ENCODE results near the gene COL5A2.

The COL5A2 gene

DNA sequence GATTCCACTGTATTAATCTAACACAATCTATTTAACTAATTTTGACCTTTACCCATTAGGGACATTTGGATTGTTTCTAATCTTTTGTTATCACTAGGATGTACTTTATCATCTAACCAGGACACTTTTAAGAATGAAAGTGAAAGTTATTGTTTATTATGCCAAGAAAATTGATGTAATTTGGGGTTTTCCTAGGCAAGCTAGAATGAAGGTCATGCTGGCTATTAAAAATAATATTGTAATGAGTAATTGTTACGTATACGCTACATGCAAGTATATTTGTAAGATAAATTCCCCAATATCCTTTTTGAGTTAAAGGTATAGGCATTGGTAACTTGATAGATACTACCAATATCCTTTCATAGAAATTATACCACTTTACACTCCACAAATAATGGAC is 74.6 kb downstream of the COL5A2 start:
- DNase-seq (ENCODE audit: low read depth in 1 of 2, low spot score in 1 of 2): no peak
- in situ Hi-C loops (cut with HindIII; ENCODE audit: low pct_unique_long_range_greater_than_20kb, low sequenced_read_pairs): no loop called here
- TF ChIP-seq JUND (IDR thresholded peaks at IDR 0.05; ENCODE audit: low read depth): no peak

DNA sequence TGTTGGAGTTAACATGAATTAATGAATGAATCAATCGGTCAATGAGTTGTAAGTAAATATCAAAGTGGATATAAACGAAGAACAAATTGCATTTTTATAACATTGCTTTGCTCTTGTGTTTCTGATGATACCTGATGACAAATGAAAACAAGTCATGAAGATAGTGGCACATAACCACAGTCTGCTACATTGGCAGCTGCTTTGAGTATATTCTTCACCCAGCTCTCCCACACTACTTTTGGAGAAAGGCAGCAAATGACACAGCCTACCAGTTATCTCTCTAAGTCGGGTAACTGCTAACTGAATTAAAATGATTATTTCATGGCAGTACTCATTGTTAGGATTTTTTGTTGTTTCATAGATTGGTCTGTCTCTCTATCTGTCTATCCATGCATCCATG is 76.8 kb downstream of the COL5A2 start:
- in situ Hi-C loops (cut with HindIII; ENCODE audit: low pct_unique_long_range_greater_than_20kb, low sequenced_read_pairs): no loop called here
- no peak for TF ChIP-seq JUND (IDR thresholded peaks at IDR 0.05; ENCODE audit: low read depth)
- DNase-seq (ENCODE audit: low read depth in 1 of 2, low spot score in 1 of 2): no peak

DNA sequence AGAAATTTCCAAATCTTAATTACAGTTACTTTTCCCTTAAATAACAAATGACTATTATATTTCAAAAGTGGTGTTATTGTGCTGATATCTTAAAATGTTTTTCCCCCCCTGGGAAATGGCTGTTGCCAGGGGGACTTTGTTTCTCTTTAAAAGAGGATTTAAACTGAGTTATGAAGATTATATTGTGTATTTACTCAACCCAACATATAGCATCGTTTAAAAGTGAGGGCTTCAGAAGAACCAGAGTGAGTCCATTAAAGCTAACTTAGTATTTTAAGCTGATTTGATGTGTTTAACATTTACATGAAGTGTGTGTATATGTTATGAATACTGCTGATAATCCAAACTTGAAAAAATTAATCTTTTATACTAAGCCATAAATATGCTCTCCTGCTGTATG is 81.6 kb downstream of the COL5A2 start:
- no peak for TF ChIP-seq JUND (IDR thresholded peaks at IDR 0.05; ENCODE audit: low read depth)
- in situ Hi-C loops (cut with HindIII; ENCODE audit: low pct_unique_long_range_greater_than_20kb, low sequenced_read_pairs): no loop called here

DNA sequence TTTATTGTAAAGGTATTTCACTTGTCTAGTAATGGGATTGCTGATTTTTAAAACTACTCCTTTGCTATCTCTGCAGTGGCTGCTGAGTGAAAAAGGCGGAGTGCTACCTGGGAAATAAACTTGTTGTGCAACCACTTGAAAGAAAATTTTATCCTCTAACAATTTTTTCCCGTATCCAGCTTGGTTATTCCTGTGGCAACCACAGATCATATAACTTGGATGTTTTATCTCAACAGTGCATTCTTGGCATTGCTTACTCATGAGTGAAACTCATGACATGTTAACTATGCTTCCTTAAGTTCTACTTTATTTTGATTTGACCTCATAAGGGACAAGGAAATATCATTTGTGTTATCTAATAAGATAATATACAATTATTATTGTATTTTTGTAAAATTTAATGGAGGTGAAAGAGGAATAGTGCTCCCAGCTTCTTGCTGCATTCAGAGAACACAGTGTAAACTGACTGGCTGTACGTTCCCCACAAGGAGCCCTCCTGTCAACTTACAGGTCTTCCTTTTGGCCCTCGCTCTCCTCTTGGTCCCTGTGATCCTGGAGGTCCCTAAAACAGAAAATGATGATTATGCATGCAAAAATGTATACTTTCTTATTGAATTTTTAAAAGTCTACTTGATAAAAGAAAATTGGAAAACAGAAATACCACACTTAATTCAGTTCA is 82.7 kb downstream of the COL5A2 start:
- in situ Hi-C loops (cut with HindIII; ENCODE audit: low pct_unique_long_range_greater_than_20kb, low sequenced_read_pairs): no loop called here
- TF ChIP-seq JUND (IDR thresholded peaks at IDR 0.05; ENCODE audit: low read depth): no peak

More for the DNA sequence above, 81.6 kb downstream of the COL5A2 start:
- no peak for DNase-seq (ENCODE audit: low read depth in 1 of 2, low spot score in 1 of 2)

DNA sequence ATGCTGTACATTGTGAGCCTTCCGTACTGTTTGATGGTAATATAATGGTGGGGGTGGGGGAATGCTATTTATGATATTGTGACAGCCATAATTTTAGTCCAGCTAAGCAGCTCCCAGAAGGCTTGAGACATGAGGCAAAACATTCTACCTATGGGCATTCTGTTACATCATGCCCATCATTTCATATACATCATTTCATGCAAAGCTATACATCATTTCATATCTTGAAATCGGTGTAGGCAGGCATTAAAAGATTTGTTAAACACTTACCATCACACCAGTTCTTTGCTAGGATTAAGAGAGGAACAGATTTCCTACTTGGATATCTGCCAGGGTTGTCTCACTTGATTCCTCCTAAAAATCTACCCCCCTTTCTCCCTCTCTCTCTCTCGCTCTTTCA is 84.5 kb downstream of the COL5A2 start:
- TF ChIP-seq JUND (IDR thresholded peaks at IDR 0.05; ENCODE audit: low read depth): no peak
- DNase-seq (ENCODE audit: low read depth in 1 of 2, low spot score in 1 of 2): no peak
- in situ Hi-C loops (cut with HindIII; ENCODE audit: low pct_unique_long_range_greater_than_20kb, low sequenced_read_pairs): no loop called here

More for the DNA sequence above, 82.7 kb downstream of the COL5A2 start:
- no peak for DNase-seq (ENCODE audit: low read depth in 1 of 2, low spot score in 1 of 2)

DNA sequence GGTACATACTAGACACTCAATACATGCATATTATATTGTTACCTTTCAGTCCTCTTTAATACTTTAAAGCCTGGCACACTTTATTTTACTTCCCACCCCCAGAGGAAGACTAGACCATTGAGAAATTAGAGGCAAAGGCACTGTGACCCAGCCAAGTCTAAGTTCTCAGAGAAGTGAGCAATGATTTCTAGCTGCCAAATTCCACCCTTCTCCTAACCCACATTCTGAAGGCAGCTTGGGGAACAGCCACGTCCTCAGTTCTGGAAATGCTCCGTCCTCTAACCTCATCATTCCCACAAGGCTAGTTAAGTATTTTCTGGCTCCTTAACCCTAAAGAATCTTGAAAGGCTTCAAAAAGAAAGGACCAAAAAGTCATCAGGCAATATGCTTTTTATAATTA is 86.6 kb downstream of the COL5A2 start:
- in situ Hi-C loops (cut with HindIII; ENCODE audit: low pct_unique_long_range_greater_than_20kb, low sequenced_read_pairs): no loop called here
- DNase-seq (ENCODE audit: low read depth in 1 of 2, low spot score in 1 of 2): no peak
- no peak for TF ChIP-seq JUND (IDR thresholded peaks at IDR 0.05; ENCODE audit: low read depth)

DNA sequence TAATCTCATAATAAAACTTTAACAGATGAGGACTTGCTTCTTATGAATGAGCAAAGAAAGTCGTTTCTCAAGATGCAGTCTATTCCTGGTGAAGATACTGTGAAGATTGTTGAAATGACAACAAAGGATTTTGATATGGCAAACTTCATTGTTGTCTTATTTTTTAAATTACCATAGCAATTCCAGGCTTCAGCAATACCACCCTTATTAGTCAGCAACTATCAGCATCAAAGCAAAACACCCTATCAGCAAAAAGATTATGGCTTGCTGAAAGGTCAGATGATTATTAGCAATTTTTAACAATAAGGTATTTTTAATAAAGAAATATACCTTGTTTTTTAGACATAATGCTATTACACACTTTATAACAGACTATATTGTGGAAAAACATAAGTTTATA is 88.3 kb downstream of the COL5A2 start:
- TF ChIP-seq JUND (IDR thresholded peaks at IDR 0.05; ENCODE audit: low read depth): no peak
- in situ Hi-C loops (cut with HindIII; ENCODE audit: low pct_unique_long_range_greater_than_20kb, low sequenced_read_pairs): no loop called here
- no peak for DNase-seq (ENCODE audit: low read depth in 1 of 2, low spot score in 1 of 2)

DNA sequence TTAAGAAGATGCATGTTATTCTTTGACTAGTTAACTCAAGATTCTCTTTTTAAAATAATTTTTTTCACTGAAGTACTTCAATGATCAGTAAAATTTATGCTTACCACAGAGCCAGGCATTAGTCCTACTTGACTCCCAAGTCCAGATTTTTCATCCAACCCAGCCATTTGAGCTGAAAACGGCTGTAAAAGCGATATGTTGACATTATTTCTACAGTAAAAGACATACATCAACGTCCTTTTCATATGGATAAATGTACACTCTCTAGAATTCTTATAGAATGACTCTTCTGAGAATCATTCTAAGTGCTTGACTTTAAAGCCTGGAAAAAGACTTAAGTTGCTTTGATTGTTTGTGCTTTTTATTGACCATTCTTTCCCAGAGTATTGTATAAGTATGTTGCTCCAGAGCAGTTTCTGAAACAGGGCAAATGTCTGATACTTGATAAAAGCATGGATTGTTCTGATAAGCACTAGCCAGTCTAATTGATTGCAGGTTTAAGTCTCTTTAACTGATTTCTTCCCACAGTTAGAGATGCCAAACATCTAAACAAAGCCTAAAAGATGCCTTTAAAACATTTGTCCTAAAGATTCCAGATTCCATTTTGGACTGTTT is 90.9 kb downstream of the COL5A2 start:
- in situ Hi-C loops (cut with HindIII; ENCODE audit: low pct_unique_long_range_greater_than_20kb, low sequenced_read_pairs): no loop called here
- DNase-seq (ENCODE audit: low read depth in 1 of 2, low spot score in 1 of 2): no peak
- no peak for TF ChIP-seq JUND (IDR thresholded peaks at IDR 0.05; ENCODE audit: low read depth)

DNA sequence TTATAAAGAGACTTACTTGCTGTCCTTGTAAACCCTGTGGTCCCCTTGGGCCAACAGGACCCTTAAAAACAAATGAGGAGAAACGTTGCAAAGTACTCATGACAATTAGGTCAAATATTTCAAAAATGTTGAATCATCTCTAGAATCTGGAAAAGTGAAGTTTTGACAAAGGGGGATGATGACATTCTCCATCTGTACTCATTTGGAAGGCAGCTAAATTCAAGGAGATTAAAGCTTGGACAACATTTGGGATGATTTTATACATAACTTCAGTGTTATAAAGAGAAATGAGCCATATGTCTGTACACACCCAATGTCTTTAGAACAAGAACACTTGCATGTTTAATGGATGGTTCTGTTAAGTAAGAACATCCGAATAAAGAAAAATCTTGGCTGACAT is 92.9 kb downstream of the COL5A2 start:
- in situ Hi-C loops (cut with HindIII; ENCODE audit: low pct_unique_long_range_greater_than_20kb, low sequenced_read_pairs): no loop called here
- TF ChIP-seq JUND (IDR thresholded peaks at IDR 0.05; ENCODE audit: low read depth): no peak
- no peak for DNase-seq (ENCODE audit: low read depth in 1 of 2, low spot score in 1 of 2)

DNA sequence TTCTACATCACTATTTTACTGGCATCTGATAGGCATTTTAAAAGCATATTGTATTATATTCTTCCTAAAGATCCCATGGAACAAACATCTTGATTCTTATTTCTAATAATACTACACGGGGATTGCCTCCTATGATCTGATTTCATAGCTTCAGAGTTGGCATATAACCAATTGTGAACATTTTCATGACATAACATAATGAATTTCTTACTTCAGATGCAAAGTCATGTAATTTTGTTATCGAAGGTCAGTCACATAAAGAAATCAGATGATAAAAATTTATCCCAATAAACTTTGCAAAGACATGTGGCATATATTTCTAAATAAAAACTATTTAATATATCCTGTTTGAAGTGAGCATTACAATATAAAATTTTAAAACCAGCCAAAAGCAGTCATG is 93.3 kb downstream of the COL5A2 start:
- TF ChIP-seq JUND (IDR thresholded peaks at IDR 0.05; ENCODE audit: low read depth): no peak
- DNase-seq (ENCODE audit: low read depth in 1 of 2, low spot score in 1 of 2): no peak
- in situ Hi-C loops (cut with HindIII; ENCODE audit: low pct_unique_long_range_greater_than_20kb, low sequenced_read_pairs): no loop called here

DNA sequence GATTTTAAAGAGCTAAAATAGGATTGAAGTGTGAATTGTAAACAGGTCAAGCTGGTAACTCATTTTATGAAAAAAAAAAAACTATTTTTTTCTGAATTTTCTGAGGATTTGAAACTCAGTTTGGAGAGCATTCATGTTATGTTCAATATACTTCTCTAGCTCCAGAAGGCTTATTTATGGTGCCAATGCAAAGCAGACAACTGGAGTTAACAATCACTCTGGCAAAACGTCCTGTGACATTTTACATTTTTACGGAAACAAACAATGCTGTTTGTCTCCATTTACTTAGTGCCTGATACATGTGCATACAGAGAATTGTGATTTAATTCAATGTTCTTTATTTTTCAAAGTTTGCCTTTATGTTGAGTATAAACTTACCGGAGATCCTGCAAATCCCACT is 96.0 kb downstream of the COL5A2 start:
- in situ Hi-C loops (cut with HindIII; ENCODE audit: low pct_unique_long_range_greater_than_20kb, low sequenced_read_pairs): no loop called here
- no peak for TF ChIP-seq JUND (IDR thresholded peaks at IDR 0.05; ENCODE audit: low read depth)
- DNase-seq (ENCODE audit: low read depth in 1 of 2, low spot score in 1 of 2): no peak

DNA sequence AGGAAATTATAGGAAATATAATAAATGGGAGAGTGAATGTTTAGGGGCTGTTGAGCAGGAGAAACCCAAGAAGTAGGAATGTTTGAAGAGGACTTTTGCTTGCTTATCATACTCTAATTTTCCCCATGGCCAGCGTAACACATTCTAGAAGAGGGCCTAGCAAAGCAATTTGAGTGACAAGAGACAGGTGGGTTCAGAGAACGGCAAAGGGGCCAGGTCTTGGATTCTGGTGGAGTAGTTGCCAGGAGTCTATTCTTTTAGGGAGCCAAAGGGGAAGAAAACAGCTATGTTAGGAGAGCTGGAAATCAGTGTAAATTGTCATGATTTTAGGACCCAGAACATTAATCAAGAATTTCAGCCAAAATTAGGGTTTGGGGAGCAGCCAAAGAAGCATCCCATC is 96.5 kb downstream of the COL5A2 start:
- DNase-seq (ENCODE audit: low read depth in 1 of 2, low spot score in 1 of 2): no peak
- in situ Hi-C loops (cut with HindIII; ENCODE audit: low pct_unique_long_range_greater_than_20kb, low sequenced_read_pairs): no loop called here
- no peak for TF ChIP-seq JUND (IDR thresholded peaks at IDR 0.05; ENCODE audit: low read depth)

DNA sequence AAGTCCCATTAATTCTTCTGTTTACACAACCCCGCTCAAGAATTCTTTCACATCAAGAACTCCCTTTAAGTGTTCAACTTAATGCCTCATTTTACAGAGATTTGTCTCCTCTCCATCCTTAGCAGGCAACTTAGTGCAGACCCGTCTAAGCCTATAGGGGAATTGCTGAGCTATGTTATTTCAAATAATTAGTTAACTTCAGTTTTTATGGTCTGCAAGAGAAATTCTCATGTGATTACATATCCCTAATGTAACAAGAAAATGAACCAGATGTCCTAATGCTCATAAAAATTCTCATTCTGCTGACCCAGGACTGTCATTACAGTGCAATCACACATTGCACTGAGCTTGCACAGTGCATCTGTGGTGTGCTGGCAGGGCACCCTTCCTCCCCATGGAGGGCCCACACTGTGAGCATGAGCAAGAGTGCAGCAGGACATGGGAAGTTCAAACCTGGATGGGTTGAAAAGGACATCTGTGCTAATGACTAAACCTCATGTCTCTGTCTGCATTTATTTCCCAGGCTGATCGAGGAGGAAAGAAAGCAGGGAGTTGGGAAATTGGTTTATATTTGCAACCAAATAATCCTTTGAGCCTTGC is 97.1 kb downstream of the COL5A2 start:
- no peak for TF ChIP-seq JUND (IDR thresholded peaks at IDR 0.05; ENCODE audit: low read depth)
- in situ Hi-C loops (cut with HindIII; ENCODE audit: low pct_unique_long_range_greater_than_20kb, low sequenced_read_pairs): no loop called here

More for the DNA sequence above, 97.1 kb downstream of the COL5A2 start:
- no peak for DNase-seq (ENCODE audit: low read depth in 1 of 2, low spot score in 1 of 2)

Measured in T47D (cell line).